ENCODE results near the gene DDX19B.

GRCh38 chr16:70251629-70252354 is 47.2 kb upstream of the DDX19B start, which contains the start of gene EXOSC6:
- peak; percentile 74 to 98 (median 96) for TF ChIP-seq CTCF (IDR thresholded peaks at IDR 0.05 in 8 of 11, conservative IDR thresholded peaks at IDR 0.05 in 3 of 11)
- TF ChIP-seq POLR2A (IDR thresholded peaks at IDR 0.05), result peak in 2 of 3 donors; percentile 34 to 62
- TF ChIP-seq POLR2AphosphoS5 (IDR thresholded peaks at IDR 0.05), result peak; percentile 95 to 97 (median 96)
